GM18870 (cell line): ENCODE measurements around the gene NEB.
"Not testable (repeated sequence)": the region's sequence is repeated elsewhere in the genome, so short reads cannot be mapped to it uniquely, and the experiment has no call there.

Experiments
- ATAC-seq: cut with Tn5 transposase; IDR thresholded peaks from one replicate; pipeline ENCODE4 v1.9.1; 2021; ENCODE audit warnings: moderate library complexity; ENCODE audit not compliant: unreplicated experiment

NEB gene

DNA sequence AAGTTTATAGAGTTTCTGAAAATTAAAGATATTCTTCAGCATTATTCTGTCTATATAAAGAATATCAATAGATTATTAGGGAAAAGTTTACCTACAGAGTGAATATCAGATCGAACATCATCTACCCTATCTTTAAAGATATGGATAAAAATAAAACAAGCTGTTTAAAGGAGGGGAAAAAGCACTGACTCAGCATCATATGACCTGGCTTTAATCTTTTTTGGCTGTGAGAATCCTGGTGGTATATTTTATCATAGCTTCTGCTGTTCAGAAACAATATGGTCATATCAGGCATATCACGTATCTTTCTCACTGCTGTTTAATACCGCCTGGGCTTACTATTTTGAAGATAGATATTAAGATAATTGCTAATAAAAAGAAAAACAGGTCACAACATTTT, 80.2 kb downstream of the NEB start:
- no peak for ATAC-seq

DNA sequence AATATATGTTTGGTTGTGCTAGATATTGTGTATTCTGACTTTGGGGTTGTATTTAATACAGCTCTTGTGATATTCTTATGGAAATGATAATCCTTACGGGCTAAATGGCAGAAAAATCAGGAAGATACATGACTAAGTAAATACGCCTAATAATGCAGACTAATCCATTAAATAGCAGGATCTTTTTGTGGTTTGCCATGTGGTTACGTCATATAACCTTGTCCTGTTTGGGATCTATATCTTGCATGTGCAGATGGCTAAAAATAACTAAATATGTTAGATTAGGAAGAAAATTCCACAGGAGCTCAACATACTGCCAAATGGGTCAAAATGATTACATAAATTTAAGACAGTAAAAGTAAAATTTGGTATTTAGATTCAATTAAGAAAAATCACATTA, 83.0 kb downstream of the NEB start:
- no peak for ATAC-seq

GRCh38 chr2:151650456-151650855, 83.8 kb downstream of the NEB start:
- ATAC-seq, result no peak

DNA sequence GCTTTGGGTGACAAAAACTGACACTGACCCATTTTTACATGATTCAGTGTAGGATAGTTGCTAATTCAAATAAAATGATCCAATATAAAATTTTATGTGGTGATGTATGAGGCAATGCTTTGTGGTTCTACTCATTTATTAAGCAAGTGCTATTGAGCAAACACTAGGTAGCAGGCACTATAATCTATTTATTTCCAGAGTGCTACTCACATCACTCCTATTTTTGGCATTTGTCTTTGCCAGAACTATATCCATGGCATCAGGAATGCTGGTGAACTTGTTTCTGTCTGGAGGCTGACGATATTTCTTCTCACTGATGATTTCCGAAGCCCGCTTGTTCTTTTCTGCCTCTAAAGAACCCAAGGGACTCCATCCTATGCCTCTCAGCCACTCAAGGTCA, 84.3 kb downstream of the NEB start:
- ATAC-seq, result no peak

GRCh38 chr2:151649400-151649799, 84.9 kb downstream of the NEB start:
- no peak for ATAC-seq

GRCh38 chr2:151646512-151646911, 87.8 kb downstream of the NEB start:
- not testable (repeated sequence) for ATAC-seq

GRCh38 chr2:151644580-151644979, 89.7 kb downstream of the NEB start:
- no peak for ATAC-seq

DNA sequence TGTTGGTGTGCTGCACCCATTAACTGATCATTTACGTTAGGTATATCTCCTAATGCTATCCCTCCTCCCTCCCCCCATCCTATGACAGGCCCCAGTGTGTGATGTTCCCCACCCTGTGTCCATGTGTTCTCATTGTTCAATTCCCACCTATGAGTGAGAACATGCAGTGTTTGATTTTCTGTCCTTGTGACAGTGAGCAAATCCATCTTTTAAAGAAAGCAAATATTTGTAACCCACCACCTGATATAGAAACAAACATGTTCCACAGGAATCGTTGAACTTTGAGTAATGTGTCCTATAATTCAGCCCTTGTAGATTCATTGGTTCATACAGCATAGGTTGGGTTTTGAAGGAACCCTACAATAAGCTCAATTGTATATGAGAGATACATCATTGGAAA, 92.4 kb downstream of the NEB start:
- ATAC-seq, result not testable (repeated sequence)

- ATAC-seq, result no peak
Measured at GRCh38 chr2:151640087-151640486, 94.2 kb downstream of the NEB start.

DNA sequence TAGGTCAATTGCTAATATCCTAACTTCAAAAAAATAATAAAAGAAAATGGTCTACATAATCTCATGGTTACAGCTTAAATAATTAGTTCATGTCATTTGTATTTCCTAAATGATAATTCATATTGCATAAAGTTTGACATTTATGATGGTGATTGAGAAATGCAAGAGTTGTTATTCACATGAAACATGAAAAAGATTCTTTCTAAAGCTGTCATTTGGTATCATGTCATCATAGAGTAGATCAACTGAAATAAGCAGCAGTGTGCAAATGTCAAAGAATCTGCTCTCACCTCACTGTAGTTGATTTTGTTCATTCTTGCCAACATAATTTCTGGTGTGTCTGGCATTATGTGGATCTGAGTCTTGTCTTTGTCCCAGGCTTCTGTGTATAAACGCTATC, 95.3 kb downstream of the NEB start:
- ATAC-seq, result no peak

GRCh38 chr2:151638191-151638933, 95.9 kb downstream of the NEB start:
- peak; percentile 43 for ATAC-seq

DNA sequence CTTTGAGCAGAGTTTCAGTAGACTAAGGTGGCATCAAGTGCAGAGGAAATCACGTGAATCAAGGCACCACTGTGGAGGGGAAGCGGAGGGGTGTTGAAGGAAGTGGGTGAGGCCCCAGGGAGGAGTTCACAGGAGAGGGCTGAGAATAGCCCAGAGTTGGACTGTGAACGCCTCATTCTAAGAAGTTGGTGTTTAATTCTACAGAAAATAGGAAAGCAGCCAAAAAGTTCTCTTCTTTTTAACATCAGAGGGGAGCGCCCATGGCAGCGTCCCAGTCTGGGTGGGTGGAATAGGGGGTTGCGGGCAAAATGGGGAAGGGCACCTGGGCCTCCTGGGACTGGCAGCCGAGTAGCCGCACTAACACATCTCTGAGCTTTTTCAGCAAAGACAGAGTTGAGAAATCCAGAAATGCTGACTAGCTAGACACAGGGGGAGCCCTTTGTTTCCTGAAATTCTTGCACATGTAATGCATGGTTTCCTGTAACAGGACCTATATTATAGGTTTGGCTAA, 97.0 kb downstream of the NEB start:
- peak; percentile 58 for ATAC-seq

DNA sequence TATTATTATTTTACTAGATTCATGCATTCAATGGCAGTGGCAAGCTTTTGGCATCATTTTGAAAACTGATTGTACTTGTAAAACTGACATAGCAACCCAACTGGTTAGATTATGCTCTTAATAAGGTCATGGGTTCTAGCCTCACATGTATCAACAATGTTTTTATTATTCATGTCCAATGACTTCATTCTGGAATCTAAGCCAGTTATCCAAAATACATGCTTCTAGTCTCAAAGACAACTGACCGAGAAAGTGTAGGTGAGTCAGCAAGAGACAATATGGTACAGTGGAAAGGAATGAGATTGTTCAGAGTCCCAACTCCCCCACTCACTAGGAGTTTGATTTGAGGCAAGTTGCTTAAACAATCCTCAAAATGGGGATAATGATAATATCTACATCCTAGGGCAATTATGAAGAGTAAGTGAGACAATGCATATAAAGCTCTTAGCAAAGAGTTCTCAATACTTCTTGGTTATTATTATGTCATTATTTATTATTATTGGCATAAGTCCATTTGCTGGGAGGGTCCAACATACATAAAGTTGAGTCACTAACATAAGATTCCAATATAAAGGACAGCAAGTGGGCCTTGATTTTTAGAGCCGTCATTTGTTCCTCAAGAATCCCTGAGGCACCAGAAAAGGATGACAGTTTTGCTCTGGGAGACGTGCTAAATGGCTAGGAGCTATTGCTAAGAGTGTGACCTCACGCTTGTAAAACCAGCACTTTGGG, 99.4 kb downstream of the NEB start:
- no peak for ATAC-seq

DNA sequence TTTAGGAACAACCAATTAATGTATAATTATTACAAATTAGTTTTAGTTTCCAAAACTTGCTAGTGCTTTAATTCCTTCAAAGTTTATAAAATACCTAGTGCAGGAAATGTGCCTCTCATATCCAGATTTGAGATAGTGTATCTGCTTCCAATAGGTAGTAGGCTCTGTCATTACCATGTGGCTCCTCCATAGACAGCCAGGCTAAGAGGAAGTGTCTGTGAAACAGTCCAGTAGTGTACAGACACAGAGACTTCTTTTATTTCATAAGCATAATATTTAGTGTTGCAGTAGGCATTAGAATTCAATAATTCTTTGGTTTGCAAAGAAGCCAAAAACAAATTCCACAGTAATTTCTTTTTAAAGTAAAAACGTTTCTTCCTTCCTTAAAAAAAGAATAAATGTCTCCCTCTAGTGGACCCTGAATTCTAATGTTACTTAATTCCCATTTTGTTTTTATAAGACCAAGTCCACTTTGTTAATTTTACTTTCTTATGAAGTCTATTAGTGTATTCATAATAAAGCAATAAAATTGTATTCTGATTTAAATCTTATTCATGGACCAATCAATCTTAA, 101.2 kb downstream of the NEB start:
- no peak for ATAC-seq

DNA sequence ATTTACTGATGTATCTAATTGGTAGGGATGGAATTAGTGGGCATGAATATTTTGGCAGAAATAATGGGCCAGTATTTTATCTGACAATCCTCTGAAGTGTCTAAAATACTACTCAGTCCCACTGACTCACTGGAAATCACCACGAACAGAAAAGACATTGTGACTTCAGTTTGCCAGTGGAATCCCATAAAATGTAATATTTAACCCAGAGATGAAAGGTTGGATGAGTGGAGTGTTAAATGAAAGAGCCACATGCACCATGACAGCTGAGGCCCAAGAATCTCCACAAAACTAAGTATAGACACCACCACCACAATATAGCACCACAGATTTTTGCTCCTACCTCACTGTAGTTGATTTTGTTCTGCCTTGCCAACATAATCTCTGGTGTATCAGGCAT, 103.9 kb downstream of the NEB start:
- ATAC-seq, result no peak

- ATAC-seq, result no peak
Measured at GRCh38 chr2:151627353-151627752, 106.9 kb downstream of the NEB start.

- ATAC-seq, result no peak
Measured at GRCh38 chr2:151624271-151624670, 110.0 kb downstream of the NEB start.

- no peak for ATAC-seq
Measured at GRCh38 chr2:151623631-151624030, 110.6 kb downstream of the NEB start.

DNA sequence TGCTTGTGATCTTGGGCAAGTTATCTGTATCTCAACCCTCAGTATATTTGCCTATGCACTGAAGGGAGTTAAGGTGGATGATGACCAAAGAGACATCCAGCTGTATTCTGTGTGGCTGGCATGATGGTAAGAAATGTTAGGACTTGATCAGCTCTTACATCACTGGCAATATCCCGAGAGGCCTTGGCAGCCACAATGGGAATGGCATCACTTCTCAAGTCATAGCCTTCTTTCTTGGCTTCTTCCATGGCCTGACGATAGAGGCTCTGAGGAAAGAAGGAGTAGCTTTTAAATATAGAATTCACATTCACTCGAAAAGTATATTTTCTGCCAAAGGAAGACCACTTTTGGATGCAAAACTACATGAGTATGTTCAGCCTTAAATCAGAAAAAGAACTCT, 113.5 kb downstream of the NEB start:
- no peak for ATAC-seq

- ATAC-seq, result no peak
Measured at GRCh38 chr2:151619337-151619989, 114.8 kb downstream of the NEB start.

- ATAC-seq, result no peak
Measured at GRCh38 chr2:151616760-151617339, 117.4 kb downstream of the NEB start.
